Retina (tissue), 1 donor: ENCODE measurements around the gene GRP.
"Not testable (repeated sequence)": the region's sequence is repeated elsewhere in the genome, so short reads cannot be mapped to it uniquely, and the experiment has no call there.

ENCODE experiments used
- DNase-seq: peaks from one replicate; pipeline ENCODE4 v3.0.0-alpha.2; 2016

GRP gene

DNA sequence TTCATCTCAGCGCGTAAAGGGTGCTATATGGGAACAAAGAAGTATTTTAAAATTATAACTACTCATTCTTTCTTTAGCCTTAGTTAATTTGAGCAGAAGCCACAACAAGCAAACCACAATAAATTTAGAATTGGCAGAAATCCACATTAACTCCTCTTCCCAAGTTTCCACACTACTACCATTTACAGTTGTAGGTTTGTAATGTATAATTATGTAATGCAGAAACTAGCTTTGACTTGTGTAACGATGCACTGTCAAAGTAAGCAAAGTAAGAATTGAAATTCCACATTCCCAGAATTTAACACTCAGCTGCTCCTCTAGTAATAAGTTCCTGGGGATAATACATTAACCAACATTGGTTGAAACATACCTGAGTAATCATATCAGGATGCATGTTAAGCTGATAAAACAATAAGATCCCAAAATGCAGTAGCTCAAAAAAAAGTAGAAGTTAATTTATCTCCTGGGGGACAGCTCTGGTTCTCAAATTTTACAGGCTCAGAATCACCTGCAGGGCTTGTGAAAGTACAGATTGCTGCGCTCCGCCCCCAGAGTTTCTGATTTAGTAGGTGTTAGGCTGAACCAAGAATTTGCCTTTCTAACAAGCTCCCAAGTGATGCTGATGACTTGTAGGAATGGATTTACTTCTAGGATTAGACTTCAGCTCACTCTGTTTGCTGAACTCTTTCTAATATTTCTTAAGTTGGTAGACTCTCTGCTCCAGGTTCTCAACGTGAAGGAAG lies 9.9 kb downstream of the GRP start:
- no peak for DNase-seq

GRCh38 chr18:59231114-59231513 lies 11.2 kb downstream of the GRP start:
- no peak for DNase-seq

- DNase-seq, result no peak
Measured at GRCh38 chr18:59231877-59232276, 11.9 kb downstream of the GRP start.

- no peak for DNase-seq
Measured at GRCh38 chr18:59232309-59233016, 12.5 kb downstream of the GRP start.

DNA sequence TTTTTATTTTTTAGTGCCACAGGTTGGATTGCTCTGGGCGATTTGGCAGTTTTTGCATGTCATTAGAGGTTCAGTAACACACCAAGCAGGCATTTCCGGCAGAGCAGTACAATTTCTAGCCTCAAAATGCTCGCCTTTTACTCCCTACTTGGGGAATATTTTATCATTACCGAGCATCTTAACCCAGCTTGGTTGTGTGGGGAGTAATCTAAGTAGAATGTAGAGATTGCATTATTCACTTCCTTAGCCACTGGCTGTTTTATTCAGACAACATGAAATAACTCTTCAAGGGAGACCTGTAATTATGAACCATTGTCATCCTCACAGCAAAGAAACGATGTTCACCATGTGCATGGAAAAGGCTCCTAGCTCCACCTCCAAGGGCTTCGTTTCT lies 13.1 kb downstream of the GRP start:
- DNase-seq, result no peak

GRCh38 chr18:59238385-59238784 lies 18.4 kb downstream of the GRP start:
- no peak for DNase-seq

DNA sequence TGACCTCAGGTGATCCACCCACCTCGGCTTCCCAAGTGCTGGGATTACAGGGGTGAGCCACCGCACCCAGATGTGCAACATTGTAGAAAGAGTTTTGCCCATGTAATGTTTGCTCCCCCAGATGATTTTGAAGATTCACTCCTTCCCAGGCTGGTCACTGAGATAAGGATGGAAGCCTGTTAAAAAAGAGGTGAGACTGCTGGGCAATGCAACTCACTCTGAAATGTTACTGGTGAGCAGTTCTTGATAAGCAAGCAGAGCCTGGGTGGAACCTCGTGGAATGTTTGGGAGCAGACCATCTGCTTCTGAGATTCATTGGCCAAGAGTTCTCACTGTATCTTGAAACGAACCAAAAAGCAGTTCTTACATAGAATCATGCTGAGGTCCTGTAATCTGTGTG lies 19.7 kb downstream of the GRP start:
- no peak for DNase-seq

DNA sequence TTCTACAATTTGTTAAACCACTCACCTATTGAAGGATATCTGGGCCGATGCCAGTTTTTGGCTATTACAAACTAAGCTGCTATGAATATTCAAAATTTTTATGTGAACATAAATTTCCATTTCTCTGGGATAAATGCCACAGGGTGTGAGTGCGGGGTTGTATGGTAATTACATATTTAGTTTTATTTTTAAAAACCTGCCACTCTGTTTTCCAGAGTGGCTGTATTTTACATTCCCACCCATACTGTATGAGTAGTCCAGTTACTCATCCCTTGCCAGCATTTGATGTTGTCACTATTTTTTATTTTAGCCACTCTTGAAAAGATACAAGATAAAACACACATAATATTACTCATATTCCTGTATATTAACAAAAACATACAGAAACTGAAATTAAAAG lies 22.9 kb downstream of the GRP start:
- DNase-seq, result no peak

GRCh38 chr18:59246796-59247195 lies 26.8 kb downstream of the GRP start:
- no peak for DNase-seq

- DNase-seq, result peak; percentile 78
Measured at GRCh38 chr18:59249199-59249774, 29.3 kb downstream of the GRP start.

DNA sequence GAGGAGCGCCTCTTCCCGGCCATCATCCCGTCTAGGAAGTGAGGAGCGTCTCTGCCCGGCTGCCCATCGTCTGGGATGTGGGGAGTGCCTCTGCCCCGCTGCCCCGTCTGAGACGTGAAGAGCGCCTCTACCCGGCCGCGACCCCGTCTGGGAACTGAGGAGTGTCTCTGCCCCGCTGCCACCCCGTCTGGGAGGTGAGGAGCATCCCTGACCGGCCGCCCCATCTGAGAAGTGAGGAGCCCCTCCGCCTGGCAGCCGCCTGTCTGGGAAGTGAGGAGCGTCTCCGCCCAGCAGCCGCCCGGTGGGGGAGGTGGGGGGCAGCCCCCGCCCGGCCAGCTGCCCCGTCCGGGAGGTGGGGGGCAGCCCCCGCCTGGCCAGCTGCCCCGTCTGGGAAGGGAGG lies 35.5 kb downstream of the GRP start:
- DNase-seq, result not testable (repeated sequence)

DNA sequence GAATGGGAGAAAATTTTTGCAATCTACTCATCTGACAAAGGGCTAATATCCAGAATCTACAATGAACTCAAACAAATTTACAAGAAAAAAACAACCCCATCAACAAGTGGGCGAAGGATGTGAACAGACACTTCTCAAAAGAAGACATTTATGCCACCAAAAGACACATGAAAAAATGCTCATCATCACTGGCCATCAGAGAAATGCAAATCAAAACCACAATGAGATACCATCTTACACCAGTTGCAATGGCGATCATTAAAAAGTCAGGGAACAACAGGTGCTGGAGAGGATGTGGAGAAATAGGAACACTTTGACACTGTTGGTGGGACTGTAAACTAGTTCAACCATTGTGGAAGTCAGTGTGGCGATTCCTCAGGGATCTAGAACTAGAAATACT lies 41.9 kb downstream of the GRP start:
- DNase-seq, result not testable (repeated sequence)

DNA sequence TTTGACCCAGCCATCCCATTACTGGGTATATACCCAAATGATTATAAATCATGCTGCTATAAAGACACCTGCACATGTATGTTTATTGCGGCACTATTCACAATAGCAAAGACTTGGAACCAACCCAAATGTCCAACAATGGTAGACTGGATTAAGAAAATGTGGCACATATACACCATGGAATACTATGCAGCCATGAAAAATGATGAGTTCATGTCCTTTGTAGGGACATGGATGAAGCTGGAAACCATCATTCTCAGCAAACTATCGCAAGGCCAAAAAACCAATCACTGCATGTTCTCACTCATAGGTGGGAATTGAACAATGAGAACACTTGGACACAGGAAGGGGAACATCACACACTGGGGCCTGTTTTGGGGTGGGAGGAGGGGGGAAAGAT lies 42.3 kb downstream of the GRP start:
- not testable (repeated sequence) for DNase-seq

DNA sequence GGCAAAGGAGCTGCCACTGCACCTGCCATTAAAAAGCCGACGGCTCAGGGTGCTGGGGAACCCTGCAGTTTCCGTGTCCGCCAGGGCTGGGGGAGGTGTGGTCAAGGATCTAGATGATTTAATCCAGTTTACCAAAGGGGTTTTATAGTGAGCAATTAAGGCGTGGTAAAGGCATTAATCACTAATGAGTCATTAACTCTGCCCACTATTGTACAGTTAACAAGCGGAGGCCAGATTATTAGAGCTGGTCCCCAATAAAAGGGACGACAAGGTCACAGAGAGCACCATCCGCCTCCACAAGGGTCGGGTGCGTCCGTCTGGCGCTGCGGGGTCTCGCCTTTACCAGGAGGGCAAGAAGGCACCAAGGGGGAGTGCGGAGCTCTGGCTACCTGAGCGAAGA lies 43.7 kb downstream of the GRP start:
- DNase-seq, result peak; percentile 78

GRCh38 chr18:59264121-59264571 lies 44.2 kb downstream of the GRP start:
- DNase-seq, result peak; percentile 86

DNA sequence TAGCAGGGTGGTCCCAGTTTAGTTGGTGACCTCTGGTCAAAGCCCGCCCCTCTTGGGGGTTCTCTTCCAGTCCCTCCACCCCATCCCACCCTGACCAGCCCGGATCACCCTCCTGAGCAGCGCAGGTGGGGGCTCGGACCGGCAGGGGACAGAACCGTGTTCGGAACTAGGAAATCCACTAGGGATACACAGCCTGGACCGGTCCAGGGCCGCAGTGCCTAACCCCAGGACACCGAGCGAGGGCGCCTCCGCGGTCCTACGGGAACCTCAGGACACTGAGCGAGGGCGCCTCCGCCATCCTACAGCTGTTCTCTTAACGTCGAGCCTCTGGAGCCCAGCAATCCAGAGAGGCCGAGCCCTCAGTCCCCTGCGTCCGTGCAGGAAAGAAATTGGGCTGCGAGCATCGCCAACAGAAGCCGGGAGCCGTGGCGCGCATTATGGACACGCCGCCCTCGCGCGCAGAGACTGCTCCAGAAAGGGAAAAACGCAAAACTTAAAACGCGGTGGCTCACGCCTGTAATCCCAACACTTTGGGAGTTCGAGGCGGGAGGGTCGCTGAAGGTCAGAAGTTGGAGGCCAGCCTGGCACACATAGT lies 44.8 kb downstream of the GRP start:
- peak; percentile 83 for DNase-seq

DNA sequence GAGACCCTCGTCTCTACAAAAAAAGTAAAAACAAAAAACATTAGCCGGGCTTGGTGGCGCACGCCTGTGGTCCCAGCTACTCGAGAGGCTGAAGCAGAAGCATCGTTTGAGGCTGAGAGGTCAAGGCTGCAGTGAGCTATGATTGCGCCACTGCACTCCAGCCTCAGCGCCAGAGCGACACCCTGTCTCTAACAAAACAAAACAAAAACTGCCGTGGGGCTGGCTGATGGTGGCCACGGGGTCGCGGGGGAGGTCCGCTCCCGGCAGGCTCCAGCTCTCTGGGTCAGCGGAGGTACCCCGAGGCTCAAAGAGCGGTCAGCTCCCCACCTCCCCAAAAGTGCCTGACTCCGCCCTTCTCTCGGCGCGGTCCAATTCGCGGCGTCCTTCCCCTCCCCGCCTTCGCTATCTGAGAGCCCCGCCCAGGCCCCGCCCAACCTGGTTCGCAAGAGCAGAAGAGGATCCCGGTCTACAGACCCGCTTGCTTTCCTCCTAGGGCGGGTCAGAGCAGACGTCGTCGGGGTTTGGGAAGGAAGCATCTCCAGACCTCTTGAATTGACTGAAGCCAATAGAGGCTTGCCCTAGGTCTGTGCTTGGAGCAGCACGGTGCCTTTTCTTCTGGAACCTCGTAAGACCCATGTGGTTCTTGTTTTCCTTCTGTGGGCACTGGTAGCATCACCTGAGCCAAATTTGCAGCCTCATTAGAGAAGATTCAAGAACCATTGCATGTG lies 45.5 kb downstream of the GRP start:
- DNase-seq, result peak; percentile 92

DNA sequence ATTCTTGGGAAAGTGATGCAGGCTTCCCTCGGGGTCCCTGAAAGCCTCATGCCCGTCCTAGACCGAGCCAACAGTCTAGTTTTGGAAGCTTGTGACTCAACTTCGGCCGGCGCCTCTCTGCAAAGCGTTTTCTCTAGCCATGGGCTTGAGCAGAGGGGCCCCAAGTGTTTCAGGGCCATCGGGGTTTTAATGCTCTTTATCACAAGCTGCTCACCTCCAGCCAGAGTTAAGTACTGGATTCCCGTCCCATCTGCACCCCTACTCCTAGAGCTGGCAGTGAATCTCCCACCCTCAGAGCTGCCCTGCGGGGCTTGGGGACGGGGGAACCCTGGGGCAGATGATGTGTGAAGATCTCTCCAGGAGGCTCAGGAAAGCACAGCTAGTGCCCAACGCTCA lies 46.0 kb downstream of the GRP start:
- DNase-seq, result no peak

- no peak for DNase-seq
Measured at GRCh38 chr18:59266459-59266858, 46.5 kb downstream of the GRP start.

DNA sequence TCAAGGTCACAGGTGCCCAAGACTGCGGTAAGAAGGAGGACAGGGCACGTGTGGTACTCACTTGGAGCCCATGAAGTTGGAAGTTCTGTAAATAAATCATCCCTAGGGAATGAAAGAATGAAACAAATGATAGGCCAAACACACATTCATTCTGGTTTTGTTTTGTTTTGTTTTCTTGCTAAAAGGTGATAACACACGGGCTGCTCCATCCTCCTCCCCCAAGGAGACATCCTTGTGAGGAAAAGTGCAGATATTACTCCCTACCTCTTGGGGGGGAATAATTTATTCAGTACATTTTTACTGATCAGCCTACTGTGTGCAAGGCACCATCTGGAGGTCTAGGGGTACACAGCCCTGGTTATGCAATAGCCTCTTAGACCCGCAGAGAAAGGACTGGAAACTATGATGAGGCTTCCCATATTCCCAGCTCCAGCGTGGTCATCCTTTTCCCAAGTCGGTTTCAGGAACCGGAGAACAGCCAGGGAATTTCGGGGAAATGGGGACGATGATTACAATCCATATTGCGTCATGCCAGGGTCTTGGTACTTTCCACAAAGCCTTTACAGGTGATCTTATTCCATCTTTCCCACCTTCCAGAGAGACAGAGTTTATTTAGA lies 47.0 kb downstream of the GRP start:
- no peak for DNase-seq

GRCh38 chr18:59267503-59268126 lies 47.7 kb downstream of the GRP start:
- DNase-seq, result peak; percentile 73

DNA sequence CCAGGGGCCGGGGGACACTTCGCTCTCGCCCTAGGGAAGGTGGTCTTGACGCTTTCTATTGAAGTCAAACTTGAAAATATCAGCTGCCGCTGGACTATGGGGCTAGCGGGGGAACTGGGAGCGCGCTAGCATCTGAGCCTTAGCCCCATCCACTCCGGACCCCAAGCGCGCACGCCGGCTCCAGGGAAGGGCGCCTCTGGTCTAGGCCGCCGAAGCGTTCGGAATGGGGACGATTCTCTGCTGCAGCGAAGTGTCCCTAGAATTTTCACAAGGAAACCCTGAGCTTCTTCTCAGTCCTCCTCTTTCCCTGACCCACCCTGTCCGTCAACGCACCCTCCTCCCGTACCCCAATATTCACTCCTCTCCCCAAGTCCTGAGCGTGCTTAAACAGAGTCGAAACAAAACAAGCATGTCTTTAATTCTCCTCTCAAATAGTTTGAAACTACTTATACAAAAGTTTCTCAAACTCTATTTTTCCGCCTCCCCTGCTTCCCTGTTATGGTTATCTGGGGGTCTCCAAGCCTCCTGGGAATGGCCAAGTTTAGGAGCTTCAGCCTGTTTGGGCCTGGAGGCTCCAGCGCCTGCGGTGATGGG lies 48.3 kb downstream of the GRP start:
- DNase-seq, result no peak
